Measurements from ENCODE around the gene CNTNAP2.
A peak's percentile ranks its signal among the peaks of the same experiment; 100 is the strongest.

Gene CNTNAP2

GRCh38 chr7:148400101-148400500, 2283.5 kb downstream of the CNTNAP2 start:
- Histone ChIP-seq H3K4me1 (ENCODE audit: control insufficient read depth, insufficient read depth, low read length) (no peaks in the 10 kb centered on the region), H3K9me3 (ENCODE audit: control insufficient read depth, insufficient read depth, low read depth, low read length) (no peaks in the 10 kb centered on the region), H3K36me3 (ENCODE audit: control insufficient read depth in 2 of 2, insufficient read depth in 1 of 2, low read length in 2 of 2) (no peaks in the 10 kb centered on the region), H3K27ac (ENCODE audit: extremely low read depth, low read depth, low read length) (no peak overlapping the region), H3K4me3 (ENCODE audit: low read depth, low read length) (no peak overlapping the region)
- CTCF ChIA-PET = no interaction called here
- TF ChIP-seq ZNF214 (tag by site-specific recombination; IDR thresholded peaks at IDR 0.05; ENCODE audit: borderline replicate concordance) = no peak
- no peak for TF ChIP-seq ZNF366 (tag by site-specific recombination; conservative IDR thresholded peaks at IDR 0.05)
- no peak for TF ChIP-seq RBAK (tag by site-specific recombination; IDR thresholded peaks at IDR 0.05)
- TF ChIP-seq ZNF670 (tag by site-specific recombination; IDR thresholded peaks at IDR 0.05; ENCODE audit: low read depth) = no peak
- TF ChIP-seq ZNF292 (tag by site-specific recombination; IDR thresholded peaks at IDR 0.05; ENCODE audit: borderline replicate concordance, low read depth) = no peak
- no peak for TF ChIP-seq ZNF211 (tag by site-specific recombination; IDR thresholded peaks at IDR 0.05; ENCODE audit: low read depth)
- TF ChIP-seq ZNF266 (tag by site-specific recombination; IDR thresholded peaks at IDR 0.05; ENCODE audit: low read depth) = no peak
- no peak for TF ChIP-seq ZNF114 (tag by site-specific recombination; IDR thresholded peaks at IDR 0.05)
- TF ChIP-seq SP3 (tag by site-specific recombination; IDR thresholded peaks at IDR 0.05) = no peak
- TF ChIP-seq ZNF529 (tag by site-specific recombination; IDR thresholded peaks at IDR 0.05; ENCODE audit: insufficient replicate concordance) = no peak
- POLR2A ChIA-PET = no interaction called here

GRCh38 chr7:148402159-148402558, 2285.6 kb downstream of the CNTNAP2 start:
- ChIA-PET POLR2A (interaction anchor here (0.6 kb wide), 1 partner anchor 1370 kb away, joined by 3 read pairs; no protein-coding TSS in a partner anchor), CTCF (no interaction called here)

GRCh38 chr7:148403466-148403993, 2286.9 kb downstream of the CNTNAP2 start:
- CTCF ChIA-PET = no interaction called here
- no peaks in the 10 kb centered on the region for H3K4me1 ChIP-seq (ENCODE audit: control insufficient read depth, insufficient read depth, low read length)
- POLR2A ChIA-PET = no interaction called here
- no peak overlapping the region for H3K27ac ChIP-seq (ENCODE audit: extremely low read depth, low read depth, low read length)
- no peak overlapping the region for H3K4me3 ChIP-seq (ENCODE audit: low read depth, low read length)
- H3K36me3 ChIP-seq (ENCODE audit: control insufficient read depth in 2 of 2, insufficient read depth in 1 of 2, low read length in 2 of 2) = no peaks in the 10 kb centered on the region
- no peaks in the 10 kb centered on the region for H3K9me3 ChIP-seq (ENCODE audit: control insufficient read depth, insufficient read depth, low read depth, low read length)
- TF ChIP-seq ZNF837 (tag by site-specific recombination; IDR thresholded peaks at IDR 0.05) (no peak), ZNF140 (tag by site-specific recombination; IDR thresholded peaks at IDR 0.05) (no peak), ZNF121 (tag by site-specific recombination; IDR thresholded peaks at IDR 0.05) (no peak), ZNF843 (tag by site-specific recombination; IDR thresholded peaks at IDR 0.05) (no peak)

More at GRCh38 chr7:148402159-148402558, 2285.6 kb downstream of the CNTNAP2 start:
- Histone ChIP-seq H3K9me3 (ENCODE audit: control insufficient read depth, insufficient read depth, low read depth, low read length) (no peaks in the 10 kb centered on the region), H3K36me3 (ENCODE audit: control insufficient read depth in 2 of 2, insufficient read depth in 1 of 2, low read length in 2 of 2) (no peaks in the 10 kb centered on the region), H3K4me1 (ENCODE audit: control insufficient read depth, insufficient read depth, low read length) (no peaks in the 10 kb centered on the region), H3K27ac (ENCODE audit: extremely low read depth, low read depth, low read length) (no peak overlapping the region), H3K4me3 (ENCODE audit: low read depth, low read length) (no peak overlapping the region)
- peak; percentile 18; the same call in 1 of the 2 replicates for TF ChIP-seq PRDM1 (tag by site-specific recombination; IDR thresholded peaks at IDR 0.05)
- TF ChIP-seq ZNF211 (tag by site-specific recombination; IDR thresholded peaks at IDR 0.05; ENCODE audit: low read depth) = no peak

- POLR2A ChIA-PET = no interaction called here
- Histone ChIP-seq H3K4me1 (ENCODE audit: control insufficient read depth, insufficient read depth, low read length) (no peaks in the 10 kb centered on the region), H3K36me3 (ENCODE audit: control insufficient read depth in 2 of 2, insufficient read depth in 1 of 2, low read length in 2 of 2) (no peaks in the 10 kb centered on the region; a peak in 1 of 3 replicates), H3K4me3 (ENCODE audit: low read depth, low read length) (no peak overlapping the region), H3K9me3 (ENCODE audit: control insufficient read depth, insufficient read depth, low read depth, low read length) (no peaks in the 10 kb centered on the region), H3K27ac (ENCODE audit: extremely low read depth, low read depth, low read length) (no peak overlapping the region)
- CTCF ChIA-PET = no interaction called here
- TF ChIP-seq ZNF747 (tag by site-specific recombination; IDR thresholded peaks at IDR 0.05) (no peak), ZNF155 (tag by site-specific recombination; IDR thresholded peaks at IDR 0.05) (no peak), ZNF366 (tag by site-specific recombination; conservative IDR thresholded peaks at IDR 0.05) (no peak), SALL2 (tag by site-specific recombination; IDR thresholded peaks at IDR 0.05; ENCODE audit: borderline replicate concordance) (no peak), ZSCAN5A (tag by site-specific recombination; IDR thresholded peaks at IDR 0.05) (no peak), ZNF785 (tag by site-specific recombination; IDR thresholded peaks at IDR 0.05) (no peak), ZNF223 (tag by site-specific recombination; IDR thresholded peaks at IDR 0.05) (no peak), BCL6B (tag by site-specific recombination; IDR thresholded peaks at IDR 0.05) (no peak), ZNF121 (tag by site-specific recombination; IDR thresholded peaks at IDR 0.05) (no peak), PATZ1 (tag by site-specific recombination; IDR thresholded peaks at IDR 0.05) (no peak), ZNF146 (tag by site-specific recombination; IDR thresholded peaks at IDR 0.05) (no peak)
These were observed 2291.7 kb downstream of the CNTNAP2 start for GRCh38 chr7:148408307-148408706.
